Gastrocnemius medialis (tissue), 4 donors: ENCODE results near the gene WEE1.

ENCODE experiments used
- POLR2A ChIP-seq, 2 donors: fragments of 450-650 bp; IDR thresholded peaks; one replicate each; pipeline ENCODE4 v1.6.1; 2017; ENCODE audit warnings: antibody characterized with exemption in 2 of 2, mild to moderate bottlenecking in 2 of 2, moderate library complexity in 2 of 2
- TF ChIP-seq, protein P1 (sequence below), 5 experiments: fragments of 450-650 bp in 3 of 5; fragments of 200-600 bp in 2 of 5; sonication (generic) in 2 of 5; IDR thresholded peaks in 4 of 5; conservative IDR thresholded peaks in 1 of 5; 1 replicate in 4 of 5; 2 replicates in 1 of 5; pipeline ENCODE4 v1.5.1; 2016 to 2019; ENCODE audit warnings: antibody characterized with exemption in 5 of 5, mild to moderate bottlenecking in 3 of 5, moderate library complexity in 3 of 5

DNA sequence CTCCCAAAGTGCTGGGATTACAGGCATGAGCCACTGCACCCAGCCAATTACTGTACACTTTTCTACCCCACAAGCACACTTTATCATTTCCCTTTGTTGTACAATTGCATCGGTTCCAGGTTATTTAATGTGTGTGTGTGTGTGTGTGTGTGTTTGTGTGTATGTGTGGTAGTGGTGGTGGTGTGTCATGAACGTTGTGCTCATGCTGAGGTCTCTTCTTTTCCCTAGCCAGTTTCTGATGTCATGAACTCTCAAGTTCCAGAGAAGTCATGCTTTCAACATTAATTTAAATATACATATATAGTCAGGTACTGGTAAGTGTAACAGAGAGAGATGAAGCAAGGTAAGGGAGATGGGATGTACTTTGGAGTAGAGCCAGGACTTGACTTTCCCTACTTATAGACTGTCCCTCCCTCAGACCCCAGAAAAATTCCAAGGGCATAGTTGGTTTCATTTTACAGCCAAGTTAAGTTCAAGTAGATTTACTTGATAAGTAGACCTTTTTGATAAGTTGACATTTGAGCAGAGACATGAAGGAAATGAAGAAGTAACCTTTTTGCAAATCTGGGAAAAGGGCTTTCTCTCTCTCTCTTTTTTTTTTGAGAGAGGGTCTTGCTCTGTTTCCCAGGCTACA is 42.7 kb downstream of the WEE1 start:
- TF ChIP-seq, protein P1, sequence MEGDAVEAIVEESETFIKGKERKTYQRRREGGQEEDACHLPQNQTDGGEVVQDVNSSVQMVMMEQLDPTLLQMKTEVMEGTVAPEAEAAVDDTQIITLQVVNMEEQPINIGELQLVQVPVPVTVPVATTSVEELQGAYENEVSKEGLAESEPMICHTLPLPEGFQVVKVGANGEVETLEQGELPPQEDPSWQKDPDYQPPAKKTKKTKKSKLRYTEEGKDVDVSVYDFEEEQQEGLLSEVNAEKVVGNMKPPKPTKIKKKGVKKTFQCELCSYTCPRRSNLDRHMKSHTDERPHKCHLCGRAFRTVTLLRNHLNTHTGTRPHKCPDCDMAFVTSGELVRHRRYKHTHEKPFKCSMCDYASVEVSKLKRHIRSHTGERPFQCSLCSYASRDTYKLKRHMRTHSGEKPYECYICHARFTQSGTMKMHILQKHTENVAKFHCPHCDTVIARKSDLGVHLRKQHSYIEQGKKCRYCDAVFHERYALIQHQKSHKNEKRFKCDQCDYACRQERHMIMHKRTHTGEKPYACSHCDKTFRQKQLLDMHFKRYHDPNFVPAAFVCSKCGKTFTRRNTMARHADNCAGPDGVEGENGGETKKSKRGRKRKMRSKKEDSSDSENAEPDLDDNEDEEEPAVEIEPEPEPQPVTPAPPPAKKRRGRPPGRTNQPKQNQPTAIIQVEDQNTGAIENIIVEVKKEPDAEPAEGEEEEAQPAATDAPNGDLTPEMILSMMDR (IDR thresholded peaks at IDR 0.05 in 4 of 5, conservative IDR thresholded peaks at IDR 0.05 in 1 of 5), result no peak
- TF ChIP-seq POLR2A (IDR thresholded peaks at IDR 0.05), result no peak
